NCI-H1694 treated with DMSO at 0.1 percent for 48 hours (cell line): ENCODE measurements around the gene TTC7B.

ENCODE experiments used
- DNase-seq: peaks from one replicate; lab custom pipeline; 2025; lab: John Stamatoyannopoulos, UW

The TTC7B gene

GRCh38 chr14:90774316-90774715, 41.9 kb downstream of the TTC7B start:
- no peak for DNase-seq

DNA sequence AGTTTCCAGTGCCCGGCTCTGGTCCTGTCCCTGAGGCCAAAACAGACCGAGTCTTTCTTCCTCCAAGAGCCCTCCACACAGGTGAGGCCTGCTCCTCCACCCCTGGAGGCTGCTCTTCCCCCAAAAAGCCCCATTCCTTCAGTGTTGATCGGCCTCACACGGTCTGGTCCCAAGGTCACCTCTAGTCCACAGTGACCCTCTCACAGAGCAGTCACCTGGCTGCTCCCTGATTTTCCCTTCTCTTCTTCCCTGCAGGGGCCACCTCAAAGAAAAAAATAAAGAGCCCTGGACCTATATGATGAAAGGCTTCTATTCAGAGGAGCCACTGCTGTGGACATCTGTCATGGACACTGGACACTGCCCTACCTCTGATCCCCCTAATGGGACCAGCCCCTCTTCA, 42.5 kb downstream of the TTC7B start:
- DNase-seq = no peak

DNA sequence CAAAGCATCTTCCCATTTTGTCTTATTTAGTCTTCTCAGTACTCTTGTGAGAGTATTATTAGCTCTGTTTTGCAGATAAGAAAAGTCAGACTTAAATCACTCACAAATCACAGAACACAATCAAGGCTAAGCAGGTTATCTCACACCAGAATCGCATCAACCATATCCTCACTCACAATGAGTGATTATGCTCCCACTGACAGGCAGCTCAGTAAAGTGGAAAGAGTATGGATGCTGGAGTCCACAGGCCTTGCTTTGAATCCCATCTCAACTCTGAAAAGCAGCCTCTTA, 43.1 kb downstream of the TTC7B start:
- no peak for DNase-seq

DNA sequence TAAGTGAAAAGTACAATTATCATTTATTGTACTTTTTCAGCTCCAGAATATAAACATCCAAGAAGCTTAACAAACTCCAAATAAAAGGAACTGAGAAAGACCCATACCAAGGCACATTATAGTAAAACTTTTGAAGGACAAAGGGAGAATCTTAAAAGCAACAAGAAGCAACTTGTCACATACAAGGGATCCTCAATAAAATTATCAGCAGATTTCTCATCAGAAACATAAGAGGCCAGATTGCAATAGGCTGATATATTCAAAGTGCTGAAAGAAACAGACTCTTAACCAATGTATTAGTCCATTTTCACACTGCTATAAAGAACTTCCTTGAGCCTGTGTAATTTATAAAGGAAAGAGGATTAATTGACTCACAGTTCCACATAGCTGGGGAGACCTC, 48.3 kb downstream of the TTC7B start:
- DNase-seq = no peak

DNA sequence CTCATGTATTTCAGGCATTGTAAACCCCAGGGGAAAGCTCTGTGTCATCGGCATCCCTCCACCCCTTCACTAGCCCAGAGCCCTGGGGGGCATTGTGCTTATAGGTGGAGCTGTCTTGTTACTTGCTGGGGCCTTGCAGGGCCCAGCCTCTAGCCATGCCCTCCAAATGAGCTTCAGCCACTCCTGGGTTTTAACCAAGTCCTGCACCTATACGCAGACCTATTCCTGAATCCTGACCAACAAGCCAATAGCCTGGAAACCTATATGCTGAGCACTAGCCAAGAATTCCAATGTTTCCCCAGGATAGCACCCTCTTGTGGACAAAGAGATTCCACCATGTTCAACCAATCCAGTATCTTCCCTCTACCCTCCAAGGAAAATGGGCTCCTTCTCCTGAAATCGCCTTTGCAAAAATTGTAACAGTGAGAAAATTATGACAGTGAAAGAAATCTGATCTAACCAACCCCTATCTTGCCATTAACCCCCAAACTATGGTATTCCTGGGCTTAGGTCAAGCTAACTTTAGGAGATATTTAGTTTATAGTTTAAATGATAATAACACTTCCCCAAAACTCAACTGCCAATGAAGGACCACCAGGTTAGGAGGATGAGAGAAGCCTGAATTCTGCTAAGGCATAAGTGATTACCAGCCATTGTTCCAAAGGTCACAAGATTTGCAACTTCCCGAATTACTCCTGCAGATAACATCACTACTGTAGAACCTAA, 55.5 kb downstream of the TTC7B start:
- peak; percentile 80 for DNase-seq

DNA sequence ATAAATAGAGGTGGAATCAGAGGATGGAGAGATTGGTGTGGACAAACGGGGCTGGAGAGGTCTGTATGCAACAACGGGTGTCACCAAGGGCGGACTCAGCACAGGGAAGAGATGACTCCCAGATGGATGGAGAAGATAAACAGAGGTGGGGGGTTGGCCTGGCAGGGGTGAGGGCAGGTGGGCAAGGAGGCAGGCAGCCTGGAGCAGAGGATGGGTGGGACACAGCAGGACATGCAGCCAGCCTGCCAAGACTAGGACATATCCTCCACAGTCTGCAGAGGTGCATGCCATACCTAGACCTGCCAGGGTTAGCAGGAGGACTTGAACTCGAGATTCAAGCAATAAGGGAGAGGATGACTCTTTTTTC, 56.2 kb downstream of the TTC7B start:
- no peak for DNase-seq

DNA sequence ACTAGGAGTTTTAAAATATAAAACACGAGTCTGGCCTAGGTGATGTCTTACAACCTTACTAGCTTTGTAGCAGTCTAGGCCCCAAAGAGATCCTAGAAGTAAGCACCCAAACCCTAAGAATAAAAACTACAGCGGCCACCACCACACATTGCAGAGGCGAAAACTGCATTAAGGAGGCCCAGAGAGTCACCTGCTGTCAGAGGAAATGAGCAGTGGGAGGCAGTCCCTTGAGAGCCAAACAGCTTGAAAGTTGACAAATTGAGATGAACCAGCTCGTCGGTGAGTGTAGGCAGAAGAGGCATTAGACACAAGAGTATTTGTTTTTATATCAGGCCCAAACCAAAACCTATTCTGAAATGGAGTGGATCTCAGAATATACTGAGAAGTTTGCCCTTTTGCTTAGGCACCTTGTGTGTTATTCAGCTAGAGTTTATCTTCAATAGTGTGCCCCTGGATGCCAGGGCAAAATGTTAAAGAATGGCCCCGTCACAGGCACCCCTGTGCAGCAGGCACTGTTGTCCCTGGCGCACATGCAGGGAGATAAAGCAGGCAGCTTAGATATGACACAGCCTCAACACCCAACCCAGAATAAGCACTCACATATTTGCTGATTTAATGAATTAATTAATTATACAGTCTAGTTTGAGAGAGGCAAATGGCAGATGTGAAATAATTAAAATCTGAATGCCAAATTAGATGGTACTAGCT, 56.7 kb downstream of the TTC7B start:
- no peak for DNase-seq

GRCh38 chr14:90758959-90759358, 57.3 kb downstream of the TTC7B start:
- DNase-seq = no peak

DNA sequence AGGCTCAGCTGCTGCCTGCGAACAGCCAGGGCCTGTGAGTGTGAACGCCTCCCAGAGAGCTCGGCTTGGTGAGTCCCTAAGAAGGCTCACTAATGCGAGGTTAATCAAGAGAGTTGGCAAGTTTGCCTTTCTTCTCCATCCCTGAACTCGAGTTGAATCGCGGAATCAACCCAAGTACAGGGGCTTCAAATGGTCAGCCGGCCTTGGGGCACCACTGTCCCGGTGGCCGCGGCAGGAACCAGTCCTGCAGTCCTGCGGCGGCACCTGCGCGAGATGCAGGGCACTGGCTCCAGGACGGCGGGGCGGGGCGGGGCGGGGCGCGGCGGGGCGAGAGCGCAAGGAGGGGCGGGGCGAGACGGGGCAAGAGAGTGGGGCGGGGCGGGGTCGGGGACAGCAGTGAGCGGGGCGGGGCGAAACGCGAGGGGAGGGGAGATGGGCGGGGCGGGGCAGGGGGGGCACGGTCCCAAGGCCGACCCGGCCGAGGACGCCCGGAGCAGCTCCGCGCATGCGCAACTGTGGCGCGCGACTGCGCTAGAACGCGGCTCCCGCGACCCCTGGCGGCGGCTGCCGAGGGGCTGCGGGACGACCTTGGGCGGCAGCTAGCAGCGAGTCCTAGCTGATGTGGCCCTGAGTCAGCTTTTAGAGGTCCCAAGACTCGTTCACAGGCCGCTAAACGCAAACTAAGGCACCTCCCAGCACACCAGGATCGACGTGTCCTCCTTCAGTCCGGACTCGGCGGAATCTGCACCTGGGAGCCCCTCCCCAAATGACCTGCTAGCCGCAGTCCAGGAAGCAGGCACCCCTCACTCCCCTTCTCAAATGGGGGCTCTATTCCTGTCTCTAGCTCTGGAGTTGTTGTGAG, 58.0 kb downstream of the TTC7B start:
- DNase-seq = peak; percentile 78

DNA sequence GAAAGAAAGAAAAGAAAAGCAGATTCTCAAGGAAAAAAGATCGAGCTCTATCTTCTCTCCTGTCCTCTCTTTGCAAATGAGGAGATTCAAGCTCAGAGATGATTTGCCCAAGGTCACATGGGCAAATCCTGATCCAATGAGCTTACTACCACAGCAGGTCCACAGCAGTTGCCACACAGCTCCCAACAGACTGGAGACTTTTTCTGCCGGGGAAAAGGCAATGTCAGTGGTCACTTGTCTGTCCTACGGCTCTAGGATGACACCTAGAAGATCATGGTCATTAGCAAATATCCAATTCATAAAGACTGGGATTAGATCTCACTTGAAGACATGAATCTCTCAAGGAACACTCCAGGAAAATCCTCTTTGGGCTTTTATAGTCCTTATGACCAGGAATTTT, 58.8 kb downstream of the TTC7B start:
- no peak for DNase-seq

GRCh38 chr14:90756755-90757345, 59.4 kb downstream of the TTC7B start:
- no peak for DNase-seq

GRCh38 chr14:90755661-90756304, 60.4 kb downstream of the TTC7B start:
- no peak for DNase-seq

- no peak for DNase-seq
Observed at GRCh38 chr14:90753456-90754005, 62.7 kb downstream of the TTC7B start.

DNA sequence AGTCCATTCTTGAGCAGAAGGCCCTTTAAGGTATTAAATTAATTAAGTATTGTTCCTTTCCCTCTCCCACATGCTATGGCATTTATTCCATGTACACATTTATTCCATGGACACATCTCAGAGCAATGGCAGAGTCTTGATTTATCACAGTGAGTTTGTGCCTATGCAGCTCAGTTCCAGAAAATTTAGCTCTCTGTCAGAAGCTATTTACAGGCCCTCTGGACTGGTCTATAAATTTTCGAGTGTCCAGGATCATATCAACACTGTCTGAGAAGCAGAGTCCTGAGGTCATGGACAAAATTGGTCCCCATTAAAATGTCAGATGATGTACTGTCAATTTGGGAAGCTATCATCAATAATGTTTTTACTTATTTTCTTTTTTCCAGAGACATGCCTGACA, 65.5 kb downstream of the TTC7B start:
- no peak for DNase-seq

- DNase-seq = no peak
Observed at GRCh38 chr14:90750191-90750590, 66.0 kb downstream of the TTC7B start.

DNA sequence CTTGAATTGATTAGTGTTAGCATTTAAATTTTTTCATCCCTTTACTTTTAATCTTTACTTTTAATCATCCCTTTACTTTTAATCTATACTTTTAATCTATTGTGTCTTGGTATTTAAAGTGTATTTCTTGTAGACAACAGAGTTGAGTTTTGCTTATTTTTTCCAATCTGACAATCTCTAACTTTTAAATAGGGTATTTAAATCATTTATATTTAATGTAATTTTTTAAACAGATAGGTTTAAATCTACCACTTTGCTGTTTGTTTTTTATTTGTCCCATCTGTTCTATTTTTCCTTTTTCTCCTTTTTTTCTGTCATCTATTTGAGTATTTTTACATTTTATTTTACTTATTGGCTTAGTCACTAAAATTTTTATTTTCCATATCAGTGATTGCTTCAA, 68.3 kb downstream of the TTC7B start:
- no peak for DNase-seq

- DNase-seq = no peak
Observed at GRCh38 chr14:90743826-90744225, 72.4 kb downstream of the TTC7B start.

GRCh38 chr14:90743425-90743824, 72.8 kb downstream of the TTC7B start:
- no peak for DNase-seq

DNA sequence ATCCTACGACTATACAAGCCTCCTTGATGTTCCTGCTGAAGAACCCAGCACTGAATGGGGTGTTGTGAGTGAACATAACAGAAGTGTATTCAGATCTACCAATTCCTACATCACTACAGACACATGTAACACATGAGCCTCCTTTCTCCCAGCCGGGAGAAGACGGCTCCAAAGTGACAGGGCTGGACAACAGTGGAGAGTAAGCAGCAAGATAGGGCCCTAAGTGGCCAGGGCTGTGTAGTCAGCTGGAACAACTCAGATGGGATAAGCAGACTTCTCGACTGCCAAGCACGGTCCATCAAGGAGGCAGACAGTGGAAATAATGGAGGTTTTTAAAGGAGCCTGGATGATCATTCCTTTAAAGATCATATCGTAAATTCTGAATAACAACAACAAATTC, 73.5 kb downstream of the TTC7B start:
- DNase-seq = no peak

DNA sequence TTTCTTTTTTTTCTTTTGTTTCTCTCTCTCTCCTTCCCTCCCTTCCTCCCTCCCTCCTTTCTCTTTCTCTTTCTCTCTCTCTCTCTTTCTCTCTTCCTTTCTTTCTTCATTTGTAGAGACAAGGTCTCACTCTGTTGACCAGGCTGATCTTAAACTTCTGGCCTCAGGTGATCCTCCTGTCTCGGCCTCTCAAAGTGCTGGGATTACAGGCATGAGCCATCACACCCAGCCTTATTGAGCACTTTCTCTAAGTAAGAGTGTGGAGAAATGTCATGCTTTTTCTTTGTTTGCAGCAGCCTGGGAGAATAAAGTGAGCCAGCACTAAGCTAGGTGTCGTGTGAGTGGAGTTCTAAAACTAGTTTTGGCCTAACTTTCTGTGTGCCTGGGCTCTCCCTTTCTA, 74.0 kb downstream of the TTC7B start:
- no peak for DNase-seq

GRCh38 chr14:90741682-90741946, 74.6 kb downstream of the TTC7B start:
- no peak for DNase-seq

DNA sequence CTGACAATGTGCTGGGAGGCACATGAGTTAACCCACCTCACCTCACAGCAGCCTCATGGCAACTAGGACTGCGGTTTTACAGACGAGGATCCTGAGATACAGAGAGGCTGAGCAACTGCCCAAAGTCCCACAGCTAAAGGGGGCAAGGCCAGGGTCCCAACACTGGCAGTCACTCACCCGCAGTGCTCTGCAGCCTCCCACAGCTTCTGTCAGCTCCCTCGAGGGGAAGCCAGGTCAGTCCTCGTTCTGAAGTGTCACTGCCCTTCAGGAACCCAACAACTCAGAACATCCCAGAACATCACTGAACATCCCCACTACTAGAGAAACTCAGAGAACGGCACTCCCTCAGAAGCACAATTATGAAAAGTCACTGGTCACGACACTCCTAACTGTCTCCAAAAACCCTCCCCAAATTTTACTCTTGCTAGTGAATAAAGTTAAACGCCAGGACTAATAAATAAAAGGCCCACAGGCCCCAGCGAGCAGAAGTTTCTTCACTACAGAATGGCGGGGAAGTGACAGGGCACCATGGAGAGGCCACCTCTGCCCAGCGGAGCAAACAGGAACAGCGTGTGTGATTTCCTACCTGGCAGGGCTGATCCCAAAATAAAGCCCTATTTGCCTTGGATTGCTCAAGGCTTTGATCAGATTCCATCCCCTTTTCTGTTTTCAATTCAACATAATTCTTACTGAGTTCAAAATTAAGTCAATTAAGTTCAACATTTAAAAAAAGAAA, 75.1 kb downstream of the TTC7B start:
- no peak for DNase-seq
